K562 (cell line): Measurements from ENCODE around the gene NACC1. TPM values are rescaled to one million over a fixed set of nuclear protein-coding genes. Genes with fewer than 3 reads are reported as not detected.

Experiments used
- BRD4 ChIP-seq: fragments of 200-600 bp; sonication (generic); IDR thresholded peaks from 2 replicates; pipeline ENCODE4 v1.6.1; 2017; ENCODE audit warnings: inconsistent platforms
- CBX3 ChIP-seq, 2 experiments: IDR thresholded peaks; 1 replicate in 1 of 2; 2 replicates in 1 of 2; pipeline ENCODE4 v1.6.1; 2012; ENCODE audit warnings: inconsistent platforms in 2 of 2, low read length in 2 of 2, borderline replicate concordance in 1 of 2, control low read depth in 1 of 2
- KDM4B ChIP-seq, 2 experiments: fragments of 450-650 bp in 1 of 2; sonication (generic) in 1 of 2; IDR thresholded peaks; 2 replicates each; pipeline ENCODE4 v1.6.1; 2016 to 2017; ENCODE audit warnings: borderline replicate concordance in 2 of 2, antibody characterized with exemption in 1 of 2, low read depth in 1 of 2, mild to moderate bottlenecking in 1 of 2
- MAFG ChIP-seq: fragments of 450-650 bp; conservative IDR thresholded peaks from 2 replicates; pipeline ENCODE4 v1.6.1; 2016; ENCODE audit warnings: missing genetic modification characterization, missing compliant biosample characterization
- MTA1 ChIP-seq: fragments of 450-650 bp; IDR thresholded peaks from 2 replicates; pipeline ENCODE4 v1.6.1; 2017; ENCODE audit warnings: borderline replicate concordance
- MYNN ChIP-seq, 2 experiments: sonication (generic); formaldehyde crosslinking in 1 of 2; IDR thresholded peaks; 2 replicates each; pipeline versions ENCODE4 v1.5.0 to v1.6.1; 2016 to 2020; ENCODE audit warnings: antibody characterized with exemption in 1 of 2, missing genetic modification reagents in 1 of 2
- PTRF ChIP-seq: fragments of 450-650 bp; IDR thresholded peaks from 2 replicates; pipeline ENCODE4 v1.6.1; 2016; ENCODE audit warnings: mild to moderate bottlenecking, missing genetic modification characterization, missing compliant biosample characterization
- RFX7 ChIP-seq: fragments of 250-450 bp; sonication (Bioruptor Pico); IDR thresholded peaks from 2 replicates; pipeline ENCODE4 v1.5.1; 2021; ENCODE audit warnings: mild to moderate bottlenecking
- SMAD2 ChIP-seq: fragments of 150-350 bp; IDR thresholded peaks from 2 replicates; pipeline ENCODE4 v1.6.1; 2014; ENCODE audit warnings: low read depth, mild to moderate bottlenecking, low read length
- ZNF217 ChIP-seq: sonication (generic); formaldehyde crosslinking; IDR thresholded peaks from 2 replicates; pipeline ENCODE4 v1.8.0; 2022; ENCODE audit warnings: mild to moderate bottlenecking, missing genetic modification reagents
- ZNF41 ChIP-seq: fragments of 250-450 bp; sonication (Bioruptor Pico); conservative IDR thresholded peaks from 2 replicates; pipeline ENCODE4 v1.4.0; 2020; ENCODE audit warnings: mild to moderate bottlenecking
- polyA plus RNA-seq, 8 experiments: library from polyadenylated mRNA; depleted of rRNA in 4 of 8; stranded (reverse) in 5 of 8; unstranded in 3 of 8; fragments of >200 nt; fragmentation: Nextera tagmentation in 2 of 8; fragmentation: Illumina TruSeq in 1 of 8; extraction: Ambion mirVana in 2 of 8; extraction: Trizol in 1 of 8; gene quantifications; 2 replicates each; pipeline versions ENCODE4 v1.2.1 to v1.2.3, GENCODE V29; 2011 to 2014; ENCODE audit warnings: inconsistent platforms in 1 of 8, missing spikeins in 1 of 8
- total RNA-seq, 7 experiments: library from RNA; depleted of rRNA in 6 of 7; stranded (reverse); fragments of >200 nt in 6 of 7; fragmentation: Illumina TruSeq in 2 of 7; extraction: Trizol in 2 of 7; gene quantifications; 2 replicates each; pipeline versions ENCODE4 v1.2.1 to v1.2.3, GENCODE V29; 2011 to 2021; ENCODE audit warnings: low replicate concordance in 1 of 7
- TF ChIP-seq, protein P1 (sequence below): sonication (generic); formaldehyde crosslinking; IDR thresholded peaks from 2 replicates; pipeline ENCODE4 v1.9.0; 2022; ENCODE audit warnings: mild to moderate bottlenecking, missing genetic modification reagents
- TF ChIP-seq, protein P2 (sequence below): IDR thresholded peaks from 2 replicates; pipeline ENCODE4 v1.6.1; 2014; ENCODE audit warnings: antibody characterized with exemption
- TF ChIP-seq, protein P3 (sequence below): fragments of 250-450 bp; sonication (Bioruptor Pico); IDR thresholded peaks from 2 replicates; pipeline ENCODE4 v1.8.0; 2021; ENCODE audit warnings: moderate library complexity, mild to moderate bottlenecking, inconsistent platforms
- TF ChIP-seq, protein P4 (sequence below): fragments of 450-650 bp; IDR thresholded peaks from 2 replicates; pipeline ENCODE4 v1.6.1; 2016; ENCODE audit warnings: borderline replicate concordance
- TF ChIP-seq, protein P5 (sequence below): IDR thresholded peaks from 2 replicates; pipeline ENCODE4 v1.6.1; 2011; ENCODE audit not compliant: insufficient read length; ENCODE audit errors: extremely low read depth

NACC1 gene
- total and polyA plus RNA-seq, 9 of the 15 experiments (the other 6 are each of a cell fraction or from before 2014, with no cell fraction given): 0.04 to 96.6 (median 25.8) TPM

DNA sequence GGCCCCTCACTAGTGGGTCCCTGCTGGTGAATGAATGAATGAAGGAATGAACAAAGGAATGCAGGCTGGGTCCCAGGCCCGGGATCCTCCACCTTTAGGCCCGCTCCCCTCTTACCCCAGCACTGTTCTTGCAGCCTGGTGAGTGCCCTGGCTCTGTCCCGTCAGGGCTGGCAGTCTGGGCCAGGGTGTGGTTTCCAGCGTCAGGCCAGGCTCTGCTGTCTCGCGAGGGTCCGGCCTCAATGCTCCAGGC is 15.7 kb upstream of the NACC1 start (continued):
- TF ChIP-seq KDM4B (IDR thresholded peaks at IDR 0.05; ENCODE audit: borderline replicate concordance in 2 of 2, low read depth in 1 of 2) (no peak), ZNF41 (CRISPR knock-in tag) (no peak), BRD4 (peak; percentile 53; the same call in 1 of the 2 replicates), PTRF (tag) (no peak), MTA1 (no peak), RFX7 (CRISPR knock-in tag) (no peak), MYNN (IDR thresholded peaks at IDR 0.05) (no peak), MYNN (CRISPR knock-in tag; IDR thresholded peaks at IDR 0.05) (no peak), ZNF217 (CRISPR knock-in tag) (no peak), SMAD2 (no peak), CBX3 (IDR thresholded peaks at IDR 0.05; ENCODE audit: borderline replicate concordance in 1 of 2, low read length in 2 of 2) (no peak), MAFG (tag) (no peak)
- TF ChIP-seq, protein P1, sequence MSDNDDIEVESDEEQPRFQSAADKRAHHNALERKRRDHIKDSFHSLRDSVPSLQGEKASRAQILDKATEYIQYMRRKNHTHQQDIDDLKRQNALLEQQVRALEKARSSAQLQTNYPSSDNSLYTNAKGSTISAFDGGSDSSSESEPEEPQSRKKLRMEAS (CRISPR knock-in tag): peak; percentile 9; the same call in 1 of the 2 replicates
- TF ChIP-seq, protein P2, sequence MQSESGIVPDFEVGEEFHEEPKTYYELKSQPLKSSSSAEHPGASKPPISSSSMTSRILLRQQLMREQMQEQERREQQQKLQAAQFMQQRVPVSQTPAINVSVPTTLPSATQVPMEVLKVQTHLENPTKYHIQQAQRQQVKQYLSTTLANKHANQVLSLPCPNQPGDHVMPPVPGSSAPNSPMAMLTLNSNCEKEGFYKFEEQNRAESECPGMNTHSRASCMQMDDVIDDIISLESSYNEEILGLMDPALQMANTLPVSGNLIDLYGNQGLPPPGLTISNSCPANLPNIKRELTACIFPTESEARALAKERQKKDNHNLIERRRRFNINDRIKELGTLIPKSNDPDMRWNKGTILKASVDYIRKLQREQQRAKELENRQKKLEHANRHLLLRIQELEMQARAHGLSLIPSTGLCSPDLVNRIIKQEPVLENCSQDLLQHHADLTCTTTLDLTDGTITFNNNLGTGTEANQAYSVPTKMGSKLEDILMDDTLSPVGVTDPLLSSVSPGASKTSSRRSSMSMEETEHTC: no peak
- TF ChIP-seq, protein P3, sequence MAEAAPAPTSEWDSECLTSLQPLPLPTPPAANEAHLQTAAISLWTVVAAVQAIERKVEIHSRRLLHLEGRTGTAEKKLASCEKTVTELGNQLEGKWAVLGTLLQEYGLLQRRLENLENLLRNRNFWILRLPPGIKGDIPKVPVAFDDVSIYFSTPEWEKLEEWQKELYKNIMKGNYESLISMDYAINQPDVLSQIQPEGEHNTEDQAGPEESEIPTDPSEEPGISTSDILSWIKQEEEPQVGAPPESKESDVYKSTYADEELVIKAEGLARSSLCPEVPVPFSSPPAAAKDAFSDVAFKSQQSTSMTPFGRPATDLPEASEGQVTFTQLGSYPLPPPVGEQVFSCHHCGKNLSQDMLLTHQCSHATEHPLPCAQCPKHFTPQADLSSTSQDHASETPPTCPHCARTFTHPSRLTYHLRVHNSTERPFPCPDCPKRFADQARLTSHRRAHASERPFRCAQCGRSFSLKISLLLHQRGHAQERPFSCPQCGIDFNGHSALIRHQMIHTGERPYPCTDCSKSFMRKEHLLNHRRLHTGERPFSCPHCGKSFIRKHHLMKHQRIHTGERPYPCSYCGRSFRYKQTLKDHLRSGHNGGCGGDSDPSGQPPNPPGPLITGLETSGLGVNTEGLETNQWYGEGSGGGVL (CRISPR knock-in tag): no peak
- TF ChIP-seq, protein P4, sequence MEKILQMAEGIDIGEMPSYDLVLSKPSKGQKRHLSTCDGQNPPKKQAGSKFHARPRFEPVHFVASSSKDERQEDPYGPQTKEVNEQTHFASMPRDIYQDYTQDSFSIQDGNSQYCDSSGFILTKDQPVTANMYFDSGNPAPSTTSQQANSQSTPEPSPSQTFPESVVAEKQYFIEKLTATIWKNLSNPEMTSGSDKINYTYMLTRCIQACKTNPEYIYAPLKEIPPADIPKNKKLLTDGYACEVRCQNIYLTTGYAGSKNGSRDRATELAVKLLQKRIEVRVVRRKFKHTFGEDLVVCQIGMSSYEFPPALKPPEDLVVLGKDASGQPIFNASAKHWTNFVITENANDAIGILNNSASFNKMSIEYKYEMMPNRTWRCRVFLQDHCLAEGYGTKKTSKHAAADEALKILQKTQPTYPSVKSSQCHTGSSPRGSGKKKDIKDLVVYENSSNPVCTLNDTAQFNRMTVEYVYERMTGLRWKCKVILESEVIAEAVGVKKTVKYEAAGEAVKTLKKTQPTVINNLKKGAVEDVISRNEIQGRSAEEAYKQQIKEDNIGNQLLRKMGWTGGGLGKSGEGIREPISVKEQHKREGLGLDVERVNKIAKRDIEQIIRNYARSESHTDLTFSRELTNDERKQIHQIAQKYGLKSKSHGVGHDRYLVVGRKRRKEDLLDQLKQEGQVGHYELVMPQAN: peak; percentile 45; the same call in 1 of the 2 replicates
- TF ChIP-seq, protein P5, sequence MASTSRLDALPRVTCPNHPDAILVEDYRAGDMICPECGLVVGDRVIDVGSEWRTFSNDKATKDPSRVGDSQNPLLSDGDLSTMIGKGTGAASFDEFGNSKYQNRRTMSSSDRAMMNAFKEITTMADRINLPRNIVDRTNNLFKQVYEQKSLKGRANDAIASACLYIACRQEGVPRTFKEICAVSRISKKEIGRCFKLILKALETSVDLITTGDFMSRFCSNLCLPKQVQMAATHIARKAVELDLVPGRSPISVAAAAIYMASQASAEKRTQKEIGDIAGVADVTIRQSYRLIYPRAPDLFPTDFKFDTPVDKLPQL: no peak
- TF ChIP-seq, all 486 proteins: peak for 34
